ENCODE measurements around the gene PRRT1B.

Gene PRRT1B

DNA sequence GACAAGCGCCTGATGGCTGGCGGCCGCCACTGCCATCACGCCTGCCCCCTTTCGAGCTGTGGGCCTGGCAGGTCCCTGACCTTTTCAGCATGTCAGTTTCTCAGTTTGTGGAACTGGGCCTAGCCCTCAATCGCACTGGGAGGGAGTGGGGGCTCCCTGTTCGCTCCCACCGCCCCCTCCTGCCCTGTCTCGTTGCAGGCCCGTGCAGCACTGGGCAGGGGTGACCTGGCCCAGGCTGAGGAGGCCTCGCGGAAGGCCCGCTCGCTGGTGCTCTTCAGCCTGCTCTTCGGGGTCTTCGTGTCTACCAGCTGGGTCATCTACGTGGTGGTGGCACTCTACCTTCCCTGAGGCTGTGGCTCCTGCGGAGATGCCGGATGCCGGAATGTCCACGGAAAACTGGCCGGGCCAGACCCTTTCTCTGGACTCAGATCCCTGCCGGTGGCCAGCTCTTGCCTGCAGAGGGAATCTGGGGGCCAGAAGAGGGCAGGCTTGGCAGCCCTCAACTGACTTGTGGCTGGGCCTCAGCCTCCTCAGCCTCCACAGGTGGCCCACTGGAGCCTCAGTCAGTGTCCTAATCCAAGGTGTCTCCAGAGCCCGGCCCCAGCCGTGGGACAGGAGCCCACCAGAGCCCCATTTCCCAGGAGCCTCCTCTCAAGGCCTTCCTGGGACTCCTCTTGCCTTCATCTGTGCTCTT lies 12.7 kb downstream of the PRRT1B start:
- Histone ChIP-seq H2AFZ (ENCODE audit: low read depth) (no peak overlapping the region), H3K27me3 (ENCODE audit: insufficient read depth, low read depth) (no peaks in the 10 kb centered on the region), H3K79me2 (ENCODE audit: insufficient read depth, low read depth) (no peaks in the 10 kb centered on the region), H3K27ac (no peak overlapping the region), H3K4me2 (no peak overlapping the region), H3K4me1 (ENCODE audit: low read depth, poor library complexity, severe bottlenecking) (no peaks in the 10 kb centered on the region), H4K20me1 (ENCODE audit: insufficient read depth) (no peaks in the 10 kb centered on the region), H3K9ac (no peak overlapping the region), H3K4me3 (IDR thresholded peaks at IDR 0.05; ENCODE audit: insufficient read depth, low read depth, low read length) (no peak overlapping the region), H3K36me3 (ENCODE audit: insufficient read depth) (no peaks in the 10 kb centered on the region)
- TF ChIP-seq, protein P1, sequence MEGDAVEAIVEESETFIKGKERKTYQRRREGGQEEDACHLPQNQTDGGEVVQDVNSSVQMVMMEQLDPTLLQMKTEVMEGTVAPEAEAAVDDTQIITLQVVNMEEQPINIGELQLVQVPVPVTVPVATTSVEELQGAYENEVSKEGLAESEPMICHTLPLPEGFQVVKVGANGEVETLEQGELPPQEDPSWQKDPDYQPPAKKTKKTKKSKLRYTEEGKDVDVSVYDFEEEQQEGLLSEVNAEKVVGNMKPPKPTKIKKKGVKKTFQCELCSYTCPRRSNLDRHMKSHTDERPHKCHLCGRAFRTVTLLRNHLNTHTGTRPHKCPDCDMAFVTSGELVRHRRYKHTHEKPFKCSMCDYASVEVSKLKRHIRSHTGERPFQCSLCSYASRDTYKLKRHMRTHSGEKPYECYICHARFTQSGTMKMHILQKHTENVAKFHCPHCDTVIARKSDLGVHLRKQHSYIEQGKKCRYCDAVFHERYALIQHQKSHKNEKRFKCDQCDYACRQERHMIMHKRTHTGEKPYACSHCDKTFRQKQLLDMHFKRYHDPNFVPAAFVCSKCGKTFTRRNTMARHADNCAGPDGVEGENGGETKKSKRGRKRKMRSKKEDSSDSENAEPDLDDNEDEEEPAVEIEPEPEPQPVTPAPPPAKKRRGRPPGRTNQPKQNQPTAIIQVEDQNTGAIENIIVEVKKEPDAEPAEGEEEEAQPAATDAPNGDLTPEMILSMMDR (conservative IDR thresholded peaks at IDR 0.05; ENCODE audit: low read depth, low read length): no peak

- Histone ChIP-seq H3K4me3 (IDR thresholded peaks at IDR 0.05; ENCODE audit: insufficient read depth, low read depth, low read length) (no peak overlapping the region), H3K9ac (no peak overlapping the region), H3K36me3 (ENCODE audit: insufficient read depth) (no peaks in the 10 kb centered on the region), H3K4me2 (no peak overlapping the region), H3K27ac (no peak overlapping the region), H3K79me2 (ENCODE audit: insufficient read depth, low read depth) (no peaks in the 10 kb centered on the region), H3K27me3 (ENCODE audit: insufficient read depth, low read depth) (no peaks in the 10 kb centered on the region), H3K4me1 (ENCODE audit: low read depth, poor library complexity, severe bottlenecking) (no peaks in the 10 kb centered on the region), H4K20me1 (ENCODE audit: insufficient read depth) (no peaks in the 10 kb centered on the region), H2AFZ (ENCODE audit: low read depth) (no peak overlapping the region)
- TF ChIP-seq, protein P1 (conservative IDR thresholded peaks at IDR 0.05; ENCODE audit: low read depth, low read length): no peak; the same call in 1 of the 2 replicates
These were observed 14.2 kb downstream of the PRRT1B start for GRCh38 chr9:131559421-131560000.

DNA sequence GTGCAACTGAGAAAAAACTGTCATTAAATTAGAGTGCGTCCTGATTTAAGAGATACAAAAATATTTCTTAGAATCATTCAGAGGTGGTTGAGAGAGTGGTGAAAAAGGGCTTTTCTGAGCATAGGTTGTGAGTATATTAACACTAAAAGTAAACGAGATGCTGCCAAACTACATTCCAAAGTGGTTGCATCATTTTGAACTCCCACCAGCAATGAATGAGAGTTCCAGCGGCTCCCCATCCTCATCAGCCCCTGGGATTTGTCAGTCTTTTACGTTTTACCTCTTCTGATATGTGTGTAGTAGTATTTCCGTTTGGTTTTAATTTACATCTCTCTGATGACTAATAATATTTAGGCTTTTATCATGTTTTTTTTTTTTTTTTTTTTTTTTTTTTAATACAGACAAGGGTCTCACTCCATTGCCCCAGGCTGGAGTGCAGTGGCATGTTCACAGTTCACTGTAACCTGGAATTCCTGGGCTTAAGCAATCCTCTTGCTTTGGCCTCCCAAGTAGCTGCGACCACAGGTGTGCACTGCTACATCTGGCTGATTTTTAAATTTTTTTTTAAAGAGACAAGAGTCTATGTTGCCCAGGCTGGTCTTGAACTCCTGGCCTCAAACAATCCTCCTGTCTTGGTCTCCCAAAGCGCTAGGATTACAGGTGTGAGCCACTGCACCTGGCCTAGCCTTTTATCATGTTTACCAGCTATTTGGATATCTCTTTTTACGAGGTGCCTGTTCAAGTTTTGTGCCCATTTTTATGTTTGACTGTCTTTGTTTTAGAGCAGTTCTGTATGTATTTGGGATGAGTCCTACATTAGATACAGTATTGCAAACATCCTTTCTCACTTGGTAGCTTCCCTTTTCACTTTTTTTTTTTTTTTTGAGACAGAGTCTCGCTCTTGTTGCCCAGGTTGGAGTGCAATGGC lies 17.0 kb downstream of the PRRT1B start:
- Histone ChIP-seq H2AFZ (ENCODE audit: low read depth) (no peak overlapping the region), H3K27ac (no peak overlapping the region), H3K9ac (no peak overlapping the region), H3K36me3 (ENCODE audit: insufficient read depth) (no peaks in the 10 kb centered on the region), H3K4me2 (no peak overlapping the region), H3K27me3 (ENCODE audit: insufficient read depth, low read depth) (no peaks in the 10 kb centered on the region), H3K4me3 (IDR thresholded peaks at IDR 0.05; ENCODE audit: insufficient read depth, low read depth, low read length) (no peak overlapping the region), H3K4me1 (ENCODE audit: low read depth, poor library complexity, severe bottlenecking) (no peaks in the 10 kb centered on the region), H3K79me2 (ENCODE audit: insufficient read depth, low read depth) (no peaks in the 10 kb centered on the region), H4K20me1 (ENCODE audit: insufficient read depth) (no peaks in the 10 kb centered on the region)
- TF ChIP-seq, protein P1 (conservative IDR thresholded peaks at IDR 0.05; ENCODE audit: low read depth, low read length): no peak

DNA sequence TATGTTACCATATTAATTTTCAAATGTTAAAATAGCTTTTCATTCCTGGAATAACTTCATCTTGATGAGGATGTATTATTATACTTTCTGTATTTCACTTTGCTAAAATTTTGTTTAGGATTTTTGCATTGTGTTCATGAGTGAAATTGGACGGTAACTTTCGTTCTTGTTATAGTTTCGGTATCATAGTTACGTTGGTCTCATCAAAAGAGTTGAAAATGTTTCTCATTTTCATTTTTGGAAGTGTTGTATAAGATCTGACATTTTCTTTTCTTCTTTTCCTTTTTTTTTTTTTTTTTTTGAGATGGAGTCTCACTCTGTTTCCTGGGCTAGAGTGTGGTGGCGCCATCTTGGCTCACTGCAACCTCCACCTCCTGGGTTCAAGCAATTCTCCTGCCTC lies 20.0 kb downstream of the PRRT1B start:
- no peaks in the 10 kb centered on the region for H3K79me2 ChIP-seq (ENCODE audit: insufficient read depth, low read depth)
- H3K9ac ChIP-seq: no peak overlapping the region
- no peaks in the 10 kb centered on the region for H3K4me1 ChIP-seq (ENCODE audit: low read depth, poor library complexity, severe bottlenecking)
- no peak overlapping the region for H3K27ac ChIP-seq
- H3K4me3 ChIP-seq (IDR thresholded peaks at IDR 0.05; ENCODE audit: insufficient read depth, low read depth, low read length): no peak overlapping the region
- H3K36me3 ChIP-seq (ENCODE audit: insufficient read depth): no peaks in the 10 kb centered on the region
- H4K20me1 ChIP-seq (ENCODE audit: insufficient read depth): no peaks in the 10 kb centered on the region
- no peaks in the 10 kb centered on the region for H3K27me3 ChIP-seq (ENCODE audit: insufficient read depth, low read depth)
- no peak overlapping the region for H2AFZ ChIP-seq (ENCODE audit: low read depth)
- no peak overlapping the region for H3K4me2 ChIP-seq
- TF ChIP-seq, protein P1 (conservative IDR thresholded peaks at IDR 0.05; ENCODE audit: low read depth, low read length): no peak

Measured in KMS-11 (cell line).